ENCODE measurements around the gene CTNNBIP1. TPM values are rescaled to one million over a fixed set of nuclear protein-coding genes. Genes with fewer than 3 reads are reported as not detected.
A peak's percentile ranks its signal among the peaks of the same experiment; 100 is the strongest.

The CTNNBIP1 gene
- total RNA-seq, 4 donors from 2014 or later: 13.3 to 42.6 (median 15.7) TPM

- ATAC-seq (ENCODE audit: low FRiP score) (no peak), DNase-seq (ENCODE audit: low spot score) (no peak)
- no peak for TF ChIP-seq CTCF (IDR thresholded peaks at IDR 0.05)
Observed at GRCh38 chr1:9912264-9912936, 2.3 kb upstream of the CTNNBIP1 start.

- ATAC-seq (ENCODE audit: low FRiP score): peak; percentile 99
Observed at GRCh38 chr1:9910423-9911178, 532 bp upstream of the CTNNBIP1 start.

GRCh38 chr1:9909234-9910046, 629 bp downstream of the CTNNBIP1 start:
- no peak for TF ChIP-seq CTCF (IDR thresholded peaks at IDR 0.05)
- no peak for DNase-seq (ENCODE audit: low spot score)
- peak; percentile 1 for ATAC-seq (ENCODE audit: low FRiP score)

More at GRCh38 chr1:9910423-9911178, 532 bp upstream of the CTNNBIP1 start:
- DNase-seq (ENCODE audit: low spot score): peak; percentile 99
- TF ChIP-seq CTCF (IDR thresholded peaks at IDR 0.05): no peak

GRCh38 chr1:9908871-9909233, 1.2 kb downstream of the CTNNBIP1 start:
- no peak for DNase-seq (ENCODE audit: low spot score)
- ATAC-seq (ENCODE audit: low FRiP score): no peak
- no peak for TF ChIP-seq CTCF (IDR thresholded peaks at IDR 0.05)

- ATAC-seq (ENCODE audit: low FRiP score) (no peak), DNase-seq (ENCODE audit: low spot score) (no peak)
- no peak for TF ChIP-seq CTCF (IDR thresholded peaks at IDR 0.05)
Observed at GRCh38 chr1:9907441-9907840, 2.6 kb downstream of the CTNNBIP1 start.

GRCh38 chr1:9906466-9906865, 3.6 kb downstream of the CTNNBIP1 start:
- ATAC-seq (ENCODE audit: low FRiP score) (no peak), DNase-seq (ENCODE audit: low spot score) (no peak)
- no peak for TF ChIP-seq CTCF (IDR thresholded peaks at IDR 0.05)

Data from omental fat pad (tissue), 4 donors.